Measurements from ENCODE around the gene RSU1. TPM values are rescaled to one million over a fixed set of nuclear protein-coding genes. Genes with fewer than 3 reads are reported as not detected.

Gene RSU1
- total RNA-seq, 1 experiment from 2014 or later, result 23.3 TPM

GRCh38 chr10:16717622-16718395 lies 99.4 kb downstream of the RSU1 start:
- no peaks in the 10 kb centered on the region for H3K4me1 ChIP-seq
- DNase-seq, result peak in 1 of 2 experiments; percentile 5
- H3K36me3 ChIP-seq, result no peaks in the 10 kb centered on the region
- no peak overlapping the region for H3K4me3 ChIP-seq
- H3K27me3 ChIP-seq, result no peaks in the 10 kb centered on the region
- no peaks in the 10 kb centered on the region; the same call in 1 of the 2 replicates for H3K9me3 ChIP-seq (replicated peaks)
- no peak overlapping the region for H3K27ac ChIP-seq

DNA sequence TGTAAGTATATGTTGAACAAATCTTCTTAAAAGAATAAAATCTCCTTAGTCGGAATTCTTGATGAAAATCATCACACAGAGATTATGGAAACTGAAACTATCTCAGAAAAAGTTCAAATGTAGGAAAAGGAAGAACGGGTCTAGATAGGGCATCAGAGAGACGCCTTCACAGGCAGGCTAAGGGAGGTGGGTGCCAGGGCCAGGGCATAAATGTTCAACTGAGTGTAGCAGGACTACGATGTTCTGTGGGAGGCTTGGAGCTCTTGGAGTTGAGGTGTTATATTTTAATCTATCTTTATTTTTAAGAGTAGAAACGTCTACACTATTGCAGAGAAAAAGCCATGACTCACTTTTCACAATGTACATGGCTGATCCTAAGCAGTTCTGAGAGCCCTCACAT lies 101.2 kb downstream of the RSU1 start:
- H3K9me3 ChIP-seq (replicated peaks), result no peaks in the 10 kb centered on the region; the same call in 1 of the 2 replicates
- no peaks in the 10 kb centered on the region for H3K4me1 ChIP-seq
- no peak for DNase-seq
- H3K27me3 ChIP-seq, result no peaks in the 10 kb centered on the region
- no peak overlapping the region for H3K4me3 ChIP-seq
- no peak overlapping the region for H3K27ac ChIP-seq
- no peaks in the 10 kb centered on the region for H3K36me3 ChIP-seq

- Histone ChIP-seq H3K36me3 (no peaks in the 10 kb centered on the region), H3K4me3 (no peak overlapping the region), H3K4me1 (no peaks in the 10 kb centered on the region), H3K9me3 (replicated peaks) (no peaks in the 10 kb centered on the region; the same call in 1 of the 2 replicates), H3K27ac (no peak overlapping the region), H3K27me3 (no peaks in the 10 kb centered on the region)
- no peak for DNase-seq
These were observed 103.9 kb downstream of the RSU1 start for GRCh38 chr10:16713290-16713689.

DNA sequence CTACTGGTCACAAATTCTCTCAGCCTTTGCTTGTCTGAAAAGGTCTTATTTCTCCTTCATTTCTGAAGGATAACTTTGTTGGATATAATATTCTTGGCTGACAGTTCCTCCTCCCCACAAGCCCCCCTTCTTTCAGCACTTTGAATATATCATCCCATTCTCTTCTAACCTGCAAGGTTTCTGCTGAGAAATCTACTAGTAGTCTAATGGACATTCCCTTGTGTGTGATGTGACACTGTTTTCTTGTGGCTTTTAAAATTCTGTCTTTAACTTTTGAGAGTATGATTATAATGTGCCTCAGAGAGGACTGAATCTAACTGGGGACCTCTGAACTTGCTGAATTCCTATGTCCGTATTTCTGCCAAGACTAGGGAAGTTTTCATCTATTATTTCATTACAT lies 104.3 kb downstream of the RSU1 start:
- Histone ChIP-seq H3K4me3 (no peak overlapping the region), H3K9me3 (replicated peaks) (no peaks in the 10 kb centered on the region; the same call in 1 of the 2 replicates), H3K27ac (no peak overlapping the region), H3K4me1 (no peaks in the 10 kb centered on the region), H3K27me3 (no peaks in the 10 kb centered on the region), H3K36me3 (no peaks in the 10 kb centered on the region)
- DNase-seq, result no peak

DNA sequence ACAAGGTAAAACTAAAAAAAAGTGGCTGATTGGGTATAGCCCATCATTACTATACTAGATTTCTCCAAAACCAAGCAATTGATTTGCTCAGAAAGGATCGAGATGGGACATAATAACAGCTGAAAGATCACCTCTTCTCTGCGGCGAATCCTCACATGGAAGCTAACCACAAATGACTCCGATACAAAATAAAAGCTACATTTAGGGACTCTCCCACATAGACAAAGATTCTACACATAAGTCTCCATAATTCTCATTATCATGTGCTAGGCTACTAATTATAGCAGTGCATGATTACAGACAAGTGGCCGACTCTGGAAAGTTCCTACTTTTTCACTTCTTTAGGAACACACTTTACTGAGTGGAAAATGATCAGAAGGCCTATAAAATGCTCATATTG lies 116.9 kb downstream of the RSU1 start:
- H3K4me3 ChIP-seq, result no peak overlapping the region
- no peak overlapping the region for H3K27ac ChIP-seq
- H3K9me3 ChIP-seq (replicated peaks), result no peaks in the 10 kb centered on the region
- no peaks in the 10 kb centered on the region for H3K36me3 ChIP-seq
- no peak for DNase-seq
- no peaks in the 10 kb centered on the region for H3K4me1 ChIP-seq
- no peaks in the 10 kb centered on the region for H3K27me3 ChIP-seq

DNA sequence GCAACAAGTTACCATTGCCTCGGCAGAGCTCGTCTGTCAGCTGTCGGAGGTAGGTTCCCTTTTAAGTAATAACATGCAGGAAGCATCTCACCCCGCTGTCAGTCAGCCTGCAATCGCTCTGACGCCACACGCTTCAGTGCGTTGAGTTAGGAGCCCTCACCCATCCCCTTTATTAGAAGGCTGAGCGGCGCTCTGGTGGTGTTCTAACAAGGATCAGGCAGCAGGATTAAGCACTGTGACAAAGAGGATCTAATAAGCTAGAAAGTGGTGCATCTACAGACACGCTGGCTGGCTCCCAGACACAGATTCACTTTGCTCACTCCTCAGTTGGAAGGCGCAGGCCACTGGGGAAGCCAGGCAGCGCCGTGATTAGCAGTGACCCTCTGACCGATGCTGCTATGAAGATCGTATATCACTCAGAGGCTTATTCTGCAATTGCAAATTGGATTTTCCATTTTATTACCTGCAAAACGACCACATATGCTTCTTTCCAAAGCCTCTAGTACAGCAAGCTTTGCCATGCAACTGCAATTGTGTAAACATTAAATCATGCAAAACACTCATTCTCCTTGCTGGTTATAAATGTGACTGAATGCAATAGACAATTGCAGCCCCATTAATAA lies 117.7 kb downstream of the RSU1 start:
- Histone ChIP-seq H3K27me3 (no peaks in the 10 kb centered on the region), H3K9me3 (replicated peaks) (no peaks in the 10 kb centered on the region), H3K4me1 (no peaks in the 10 kb centered on the region), H3K4me3 (no peak overlapping the region), H3K27ac (no peak overlapping the region), H3K36me3 (no peaks in the 10 kb centered on the region)
- no peak for DNase-seq

DNA sequence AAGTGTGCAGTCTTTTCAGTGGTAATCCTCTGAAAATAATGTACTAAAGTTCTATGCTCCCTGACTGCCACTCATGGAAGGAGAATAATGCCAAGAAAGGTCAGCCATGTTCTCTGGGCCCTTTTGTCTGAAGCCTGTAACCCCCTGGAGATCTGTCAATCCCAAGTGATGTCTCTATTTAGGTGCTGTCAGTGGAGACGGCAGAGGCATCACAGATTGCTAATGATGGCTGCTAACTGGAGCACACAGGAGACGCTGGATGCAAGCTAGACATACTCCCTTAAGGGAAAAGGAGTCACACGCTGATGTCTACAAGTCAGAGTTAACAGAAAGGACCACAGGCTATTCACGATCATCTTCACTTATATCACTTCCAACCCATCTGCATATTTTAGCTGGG lies 118.8 kb downstream of the RSU1 start:
- Histone ChIP-seq H3K27me3 (no peaks in the 10 kb centered on the region), H3K4me3 (no peak overlapping the region), H3K36me3 (no peaks in the 10 kb centered on the region), H3K9me3 (replicated peaks) (no peaks in the 10 kb centered on the region), H3K27ac (no peak overlapping the region), H3K4me1 (no peaks in the 10 kb centered on the region)
- no peak for DNase-seq

- Histone ChIP-seq H3K9me3 (replicated peaks) (no peaks in the 10 kb centered on the region), H3K4me1 (no peaks in the 10 kb centered on the region), H3K27ac (no peak overlapping the region), H3K27me3 (no peaks in the 10 kb centered on the region), H3K4me3 (no peak overlapping the region), H3K36me3 (no peaks in the 10 kb centered on the region)
- DNase-seq, result no peak
These were observed 126.8 kb downstream of the RSU1 start for GRCh38 chr10:16690417-16690816.

DNA sequence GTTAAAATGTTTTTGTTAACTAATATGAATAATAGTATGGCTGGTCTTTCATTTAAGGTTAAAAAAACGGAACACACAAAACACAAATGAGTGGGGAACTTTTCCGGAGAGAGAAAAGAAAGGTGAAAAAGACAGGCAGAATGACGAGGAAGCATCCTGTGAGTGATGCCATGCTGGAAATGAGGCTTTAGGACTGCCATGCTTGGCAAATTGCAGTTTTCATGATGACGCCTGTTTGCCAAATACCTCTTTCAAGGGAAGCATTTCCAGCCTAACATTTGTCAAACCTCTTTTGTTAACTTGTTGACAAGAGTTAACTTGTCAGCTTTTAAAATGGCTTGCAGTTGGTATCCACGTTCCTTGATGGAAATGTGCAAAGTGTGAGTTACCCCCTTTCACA lies 127.5 kb downstream of the RSU1 start:
- Histone ChIP-seq H3K36me3 (no peaks in the 10 kb centered on the region), H3K4me3 (no peak overlapping the region), H3K9me3 (replicated peaks) (no peaks in the 10 kb centered on the region), H3K4me1 (no peaks in the 10 kb centered on the region), H3K27ac (no peak overlapping the region), H3K27me3 (no peaks in the 10 kb centered on the region)
- no peak for DNase-seq

DNA sequence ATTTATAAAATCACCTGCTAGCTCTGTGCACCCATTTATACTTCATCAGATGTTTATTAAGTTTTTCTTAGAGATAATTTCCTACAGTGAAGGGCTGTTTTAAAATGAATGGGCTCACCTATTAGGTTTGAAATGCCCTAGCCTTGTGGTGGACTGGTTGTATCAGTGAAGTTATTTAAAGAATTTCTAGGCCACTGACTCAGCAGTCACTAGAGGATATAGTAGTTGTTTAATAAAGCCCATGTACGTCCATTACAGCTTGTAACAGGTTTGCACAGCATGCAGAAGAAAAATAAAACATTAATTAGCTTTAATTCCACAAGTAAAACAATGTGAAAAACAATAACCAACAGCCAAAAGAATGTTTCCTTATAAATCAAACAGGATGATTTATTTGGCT lies 128.0 kb downstream of the RSU1 start:
- no peak for DNase-seq
- H3K27ac ChIP-seq, result no peak overlapping the region
- no peaks in the 10 kb centered on the region for H3K27me3 ChIP-seq
- H3K4me3 ChIP-seq, result no peak overlapping the region
- no peaks in the 10 kb centered on the region for H3K9me3 ChIP-seq (replicated peaks)
- H3K4me1 ChIP-seq, result no peaks in the 10 kb centered on the region
- no peaks in the 10 kb centered on the region for H3K36me3 ChIP-seq

DNA sequence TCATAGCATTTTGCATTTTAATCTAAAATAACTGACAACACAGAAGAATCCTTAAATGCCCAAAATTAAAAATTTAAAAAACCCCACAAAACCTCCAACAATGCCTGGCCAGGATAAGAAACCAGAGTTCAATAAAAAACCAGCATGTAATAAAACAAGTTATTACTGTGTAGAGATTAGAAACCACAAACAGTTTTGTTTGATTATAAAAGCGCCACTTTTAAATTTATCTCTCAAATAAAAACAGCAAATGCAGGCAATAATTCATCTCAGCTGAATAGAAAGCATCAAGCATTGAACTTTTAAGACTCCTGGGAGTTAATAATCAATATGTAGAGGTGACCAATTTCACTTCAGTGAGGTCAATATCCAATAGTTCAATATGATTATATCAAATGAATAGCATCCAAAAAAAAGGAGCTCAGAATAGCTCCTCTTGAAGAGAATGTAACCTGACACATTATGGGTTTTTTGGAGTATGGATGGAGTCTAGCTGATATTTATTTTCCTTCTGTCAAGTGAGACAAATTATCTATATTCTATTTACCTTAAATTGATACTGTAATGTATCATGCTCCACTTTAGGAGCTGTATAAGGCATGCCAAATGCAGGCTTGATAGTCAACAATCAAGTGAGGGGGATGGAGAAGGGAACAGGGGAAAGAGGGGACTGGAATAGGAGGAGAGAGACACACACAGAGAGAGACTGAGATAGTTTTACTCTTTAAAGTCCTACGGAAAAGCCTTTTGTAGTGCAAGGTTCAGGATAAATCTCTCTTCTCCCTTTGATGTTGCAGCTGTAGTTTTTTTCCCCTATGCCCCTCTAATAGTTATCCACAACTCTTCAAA lies 130.9 kb downstream of the RSU1 start:
- no peak for DNase-seq
- Histone ChIP-seq H3K9me3 (replicated peaks) (no peaks in the 10 kb centered on the region), H3K36me3 (no peaks in the 10 kb centered on the region), H3K27me3 (no peaks in the 10 kb centered on the region), H3K4me3 (no peak overlapping the region), H3K27ac (no peak overlapping the region), H3K4me1 (no peaks in the 10 kb centered on the region)

DNA sequence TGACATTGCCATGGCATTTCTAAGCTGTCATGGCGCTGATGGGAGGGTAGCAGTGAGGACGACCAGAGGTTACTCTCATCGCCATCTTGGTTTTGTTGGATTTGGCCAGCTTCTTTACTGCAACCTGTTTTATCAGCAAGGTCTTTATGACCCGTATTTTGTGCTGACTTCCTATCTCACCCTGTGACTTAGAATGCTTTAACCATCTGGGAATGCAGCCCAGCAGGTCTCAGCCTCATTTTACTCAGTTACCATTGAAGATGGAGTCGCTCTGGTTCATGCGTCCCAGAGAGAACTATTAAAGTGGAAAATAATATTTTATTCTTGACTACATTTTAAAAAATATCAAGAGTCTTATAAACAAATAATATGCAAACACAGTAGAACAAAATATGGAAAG lies 131.7 kb downstream of the RSU1 start:
- DNase-seq, result no peak
- H3K36me3 ChIP-seq, result no peaks in the 10 kb centered on the region
- H3K4me3 ChIP-seq, result no peak overlapping the region

GRCh38 chr10:16681521-16681920 lies 135.7 kb downstream of the RSU1 start:
- H3K4me1 ChIP-seq, result no peaks in the 10 kb centered on the region
- H3K27ac ChIP-seq, result no peak overlapping the region
- no peaks in the 10 kb centered on the region for H3K9me3 ChIP-seq (replicated peaks)
- no peak for DNase-seq
- H3K4me3 ChIP-seq, result no peak overlapping the region
- H3K36me3 ChIP-seq, result no peaks in the 10 kb centered on the region
- no peaks in the 10 kb centered on the region for H3K27me3 ChIP-seq

More for the DNA sequence above, 131.7 kb downstream of the RSU1 start:
- H3K27me3 ChIP-seq, result no peaks in the 10 kb centered on the region
- no peaks in the 10 kb centered on the region for H3K4me1 ChIP-seq
- H3K9me3 ChIP-seq (replicated peaks), result no peaks in the 10 kb centered on the region
- H3K27ac ChIP-seq, result no peak overlapping the region

DNA sequence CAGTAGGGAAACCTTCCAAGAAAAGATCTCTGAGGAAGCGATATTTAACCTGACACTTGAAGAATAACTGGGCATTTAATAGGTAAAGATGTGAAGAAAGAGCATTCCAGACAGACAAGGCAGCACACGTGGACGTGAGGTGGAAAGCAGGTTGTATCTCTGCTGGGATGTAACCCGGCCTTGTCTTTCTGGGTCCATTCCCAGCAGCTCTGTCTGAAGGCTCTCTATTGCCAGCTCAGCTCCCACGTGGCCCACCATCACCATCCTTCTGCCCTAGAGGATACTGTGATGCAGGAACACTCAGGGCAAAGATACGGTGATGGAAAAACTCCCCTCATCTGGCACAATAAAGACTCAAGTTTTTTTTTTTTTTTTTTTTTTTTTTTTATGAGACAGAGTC lies 137.7 kb downstream of the RSU1 start:
- Histone ChIP-seq H3K4me1 (no peaks in the 10 kb centered on the region), H3K36me3 (no peaks in the 10 kb centered on the region), H3K27me3 (no peaks in the 10 kb centered on the region), H3K4me3 (no peak overlapping the region), H3K27ac (no peak overlapping the region), H3K9me3 (replicated peaks) (no peaks in the 10 kb centered on the region; the same call in 1 of the 2 replicates)
- no peak for DNase-seq

GRCh38 chr10:16675334-16675733 lies 141.9 kb downstream of the RSU1 start:
- no peaks in the 10 kb centered on the region; the same call in 1 of the 2 replicates for H3K9me3 ChIP-seq (replicated peaks)
- H3K4me3 ChIP-seq, result no peak overlapping the region
- no peaks in the 10 kb centered on the region for H3K36me3 ChIP-seq
- no peaks in the 10 kb centered on the region for H3K4me1 ChIP-seq
- no peak for DNase-seq
- H3K27me3 ChIP-seq, result no peaks in the 10 kb centered on the region
- no peak overlapping the region for H3K27ac ChIP-seq

Data from SJCRH30 (cell line).